H1 (cell line): Measurements from ENCODE around the gene NUP98. TPM values are rescaled to one million over a fixed set of nuclear protein-coding genes. Genes with fewer than 3 reads are reported as not detected.

ENCODE experiments used
- CTCF ChIA-PET: fragments of 300-600 bp; sonication (Branson Sonifier 250); formaldehyde crosslinking; loops from one replicate; lab custom pipeline; 2021; ENCODE audit not compliant: partially characterized antibody; lab: Charles Lee
- POLR2A ChIA-PET: fragments of 300-600 bp; sonication (Branson Sonifier 250); formaldehyde crosslinking; loops from one replicate; lab custom pipeline; 2021; ENCODE audit warnings: inconsistent platforms; ENCODE audit not compliant: partially characterized antibody; lab: Charles Lee
- DNase-seq, 2 experiments: peaks; one replicate each; pipeline versions ENCODE4 v3.0.0 to v3.0.0-alpha.2; 2010 to 2022; ENCODE audit warnings: low spot score in 2 of 2, low read depth in 1 of 2, mixed read lengths in 1 of 2
- FAIRE-seq: peaks from 2 replicates; lab custom pipeline; 2011; peaks lifted over from hg19 to GRCh38; lab: Jason Lieb, UNC
- H2AFZ ChIP-seq: 2 replicates; pipeline ENCODE4 v1.8.1; 2012; ENCODE audit warnings: low read length, inconsistent platforms
- H2AK5ac ChIP-seq: 2 replicates; pipeline ENCODE4 v1.6.1; 2013; ENCODE audit warnings: low read depth, low read length
- H2BK120ac ChIP-seq: replicated peaks from 2 replicates; pipeline ENCODE3; 2013; ENCODE audit warnings: low read depth, low read length, inconsistent platforms
- H2BK12ac ChIP-seq: 2 replicates; pipeline ENCODE4 v1.6.1; 2013; ENCODE audit warnings: low read depth, low read length
- H2BK15ac ChIP-seq: 2 replicates; pipeline ENCODE4 v1.6.1; 2013; ENCODE audit warnings: low read length
- H2BK20ac ChIP-seq: 2 replicates; pipeline ENCODE4 v1.6.1; 2013; ENCODE audit warnings: low read length
- H2BK5ac ChIP-seq: 2 replicates; pipeline ENCODE4 v1.6.1; 2013; ENCODE audit warnings: low read depth, low read length
- H3K14ac ChIP-seq: 2 replicates; pipeline ENCODE4 v1.6.1; 2013; ENCODE audit warnings: inconsistent platforms; ENCODE audit not compliant: insufficient read length
- H3K18ac ChIP-seq: 2 replicates; pipeline ENCODE4 v1.6.1; 2013; ENCODE audit warnings: low read length; ENCODE audit errors: extremely low read depth
- H3K23ac ChIP-seq: 2 replicates; pipeline ENCODE4 v1.6.1; 2013; ENCODE audit warnings: inconsistent platforms; ENCODE audit not compliant: insufficient read length
- H3K23me2 ChIP-seq: 2 replicates; pipeline ENCODE4 v1.6.1; 2013; ENCODE audit warnings: low read depth, low read length
- H3K27ac ChIP-seq: 2 replicates; pipeline ENCODE4 v1.6.1; 2011; ENCODE audit warnings: low read depth, low read length, inconsistent platforms
- H3K27me3 ChIP-seq, 4 experiments: replicated peaks in 1 of 4; 1 replicate in 1 of 4; 2 replicates in 3 of 4; pipeline versions ENCODE4 v1.6.1 to v1.8.1; 2011 to 2013; ENCODE audit warnings: low read length in 3 of 4, mild to moderate bottlenecking in 3 of 4, inconsistent platforms in 2 of 4, mixed read lengths in 2 of 4, moderate library complexity in 1 of 4; ENCODE audit not compliant: control insufficient read depth in 3 of 4, insufficient read depth in 3 of 4; ENCODE audit errors: extremely low read depth in 1 of 4
- H3K36me3 ChIP-seq, 4 experiments: 2 replicates each; pipeline versions ENCODE4 v1.6.1 to v1.8.1; 2011 to 2013; ENCODE audit warnings: mild to moderate bottlenecking in 4 of 4, low read length in 3 of 4, moderate library complexity in 2 of 4, control low read depth in 1 of 4, inconsistent platforms in 1 of 4; ENCODE audit not compliant: insufficient read depth in 4 of 4, control insufficient read depth in 2 of 4
- H3K4ac ChIP-seq: replicated peaks from 2 replicates; pipeline ENCODE3; 2013; ENCODE audit warnings: low read length, low read depth, mixed read lengths, inconsistent platforms; ENCODE audit not compliant: insufficient read length
- H3K4me1 ChIP-seq, 4 experiments: replicated peaks in 1 of 4; 1 replicate in 1 of 4; 2 replicates in 3 of 4; pipeline versions ENCODE4 v1.6.1 to v1.8.1; 2011 to 2013; ENCODE audit warnings: low read length in 3 of 4, inconsistent platforms in 2 of 4, mixed read lengths in 1 of 4; ENCODE audit not compliant: insufficient read depth in 4 of 4, control insufficient read depth in 3 of 4
- H3K4me2 ChIP-seq, 2 experiments: 2 replicates each; pipeline versions ENCODE4 v1.6.1 to v1.8.1; 2011 to 2013; ENCODE audit warnings: low read depth in 2 of 2, low read length in 2 of 2, control low read depth in 1 of 2, inconsistent platforms in 1 of 2, mild to moderate bottlenecking in 1 of 2; ENCODE audit not compliant: insufficient read depth in 1 of 2
- H3K4me3 ChIP-seq, 4 experiments: fragments of 200-600, 300-600 bp in 1 of 4; sonication (generic), shearing (Covaris generic), sonication (Bioruptor Twin) in 1 of 4; 2 replicates each; pipeline versions ENCODE4 v1.5.1 to v1.8.1; 2011 to 2016; ENCODE audit warnings: low read length in 4 of 4, low read depth in 3 of 4, control low read depth in 2 of 4, inconsistent platforms in 2 of 4, mild to moderate bottlenecking in 2 of 4, mixed read lengths in 1 of 4, moderate library complexity in 1 of 4; ENCODE audit not compliant: insufficient read depth in 2 of 4; ENCODE audit errors: extremely low read depth in 1 of 4
- H3K56ac ChIP-seq: replicated peaks from 2 replicates; pipeline ENCODE3; 2013; ENCODE audit warnings: low read depth, mild to moderate bottlenecking, mixed read lengths, low read length, inconsistent platforms; ENCODE audit not compliant: insufficient read length
- H3K79me1 ChIP-seq: 2 replicates; pipeline ENCODE4 v1.6.1; 2013; ENCODE audit warnings: low read depth, low read length, control low read depth
- H3K79me2 ChIP-seq, 2 experiments: 2 replicates each; pipeline versions ENCODE4 v1.6.1 to v1.8.1; 2012 to 2013; ENCODE audit warnings: low read length in 2 of 2, mild to moderate bottlenecking in 2 of 2, inconsistent platforms in 1 of 2; ENCODE audit not compliant: insufficient read depth in 2 of 2, control insufficient read depth in 1 of 2
- H3K9ac ChIP-seq, 4 experiments: replicated peaks in 1 of 4; 1 replicate in 1 of 4; 2 replicates in 3 of 4; pipeline versions ENCODE4 v1.6.1 to v1.8.1; 2011 to 2013; ENCODE audit warnings: low read depth in 3 of 4, low read length in 3 of 4, control low read depth in 2 of 4, mild to moderate bottlenecking in 2 of 4, moderate library complexity in 2 of 4, inconsistent platforms in 1 of 4; ENCODE audit errors: extremely low read depth in 1 of 4
- H3K9me3 ChIP-seq, 2 experiments: 2 replicates each; pipeline versions ENCODE4 v1.6.1 to v1.8.1; 2012 to 2013; ENCODE audit warnings: mild to moderate bottlenecking in 2 of 2, moderate library complexity in 2 of 2, control low read depth in 1 of 2, inconsistent platforms in 1 of 2, low read depth in 1 of 2, low read length in 1 of 2, mixed read lengths in 1 of 2; ENCODE audit not compliant: insufficient read depth in 2 of 2
- H4K20me1 ChIP-seq, 2 experiments: replicated peaks in 1 of 2; 2 replicates each; pipeline versions ENCODE3 to v1.8.1; 2011 to 2013; ENCODE audit warnings: inconsistent platforms in 2 of 2, low read length in 2 of 2, mild to moderate bottlenecking in 1 of 2; ENCODE audit not compliant: insufficient read depth in 2 of 2, control insufficient read depth in 1 of 2
- H4K5ac ChIP-seq: 2 replicates; pipeline ENCODE4 v1.6.1; 2013; ENCODE audit warnings: low read length, low read depth, mixed read lengths, inconsistent platforms; ENCODE audit not compliant: insufficient read length
- H4K8ac ChIP-seq: 2 replicates; pipeline ENCODE4 v1.8.0; 2013; ENCODE audit warnings: mild to moderate bottlenecking, moderate library complexity, low read length, inconsistent platforms; ENCODE audit not compliant: insufficient read depth; ENCODE audit errors: extremely low read depth
- H4K91ac ChIP-seq: replicated peaks from 2 replicates; pipeline ENCODE3; 2013; ENCODE audit warnings: low read length, mixed read lengths, inconsistent platforms; ENCODE audit not compliant: insufficient read length
- HDAC6 ChIP-seq: IDR thresholded peaks from one replicate; pipeline ENCODE4 v1.7.1; 2012; ENCODE audit warnings: low read depth, mild to moderate bottlenecking, inconsistent platforms, low read length, moderate library complexity
- MAFK ChIP-seq: IDR thresholded peaks from 2 replicates; pipeline ENCODE4 v1.6.1; 2012; ENCODE audit warnings: low read depth, mild to moderate bottlenecking, improper control_type of control experiment, low read length
- RBBP5 ChIP-seq: IDR thresholded peaks from 2 replicates; pipeline ENCODE4 v1.7.1; 2012; ENCODE audit warnings: low read depth, mild to moderate bottlenecking, inconsistent platforms, low read length, moderate library complexity, borderline replicate concordance
- SAP30 ChIP-seq: fragments of 300-600 bp; sonication (generic); IDR thresholded peaks from 2 replicates; pipeline ENCODE4 v1.7.1; 2012; ENCODE audit warnings: low read length, moderate library complexity, mild to moderate bottlenecking, inconsistent platforms; ENCODE audit not compliant: insufficient read depth, insufficient replicate concordance
- SIRT6 ChIP-seq: IDR thresholded peaks from one replicate; pipeline ENCODE4 v1.7.1; 2012; ENCODE audit warnings: low read length, inconsistent platforms
- WGBS, 2 experiments: shearing (Covaris generic) in 1 of 2; methylation state at CpG; one replicate each; pipeline versions ENCODE4 v1.1.6 to v1.1.7; 2013 to 2015; ENCODE audit warnings: low lambda C conversion rate in 2 of 2, mixed read lengths in 2 of 2, inconsistent platforms in 1 of 2, low coverage in 1 of 2, missing lambda C conversion rate in 1 of 2; ENCODE audit not compliant: insufficient replicate concordance in 2 of 2, insufficient coverage in 1 of 2, insufficient read length in 1 of 2; ENCODE audit errors: extremely low coverage in 1 of 2, missing lambda C conversion rate in 1 of 2; 5-methylcytosine and 5-hydroxymethylcytosine counted together
- polyA plus RNA-seq, 7 experiments: library from polyadenylated mRNA; depleted of rRNA in 3 of 7; stranded (reverse) in 5 of 7; unstranded in 2 of 7; fragments of >200 nt in 5 of 7; fragments of 200-250 nt in 2 of 7; gene quantifications; 1 replicate in 5 of 7; 2 replicates in 1 of 7; 4 replicates in 1 of 7; pipeline versions ENCODE4 v1.2.1 to v1.2.3, GENCODE V29; 2011 to 2013; ENCODE audit warnings: missing spikeins in 2 of 7, mixed read lengths in 2 of 7
- total RNA-seq: library from RNA; stranded (reverse); fragmentation: NEBNext Ultra II Directional; extraction: Animal tissue kit (Norgen Biotek cat#: 25700); gene quantifications from 2 replicates; pipeline ENCODE4 v1.2.1, GENCODE V29; 2021

NUP98 gene
- total and polyA plus RNA-seq, 2 of the 8 experiments (the other 6 are each of a cell fraction or from before 2014, with no cell fraction given) = 98.6 to 261 TPM

DNA sequence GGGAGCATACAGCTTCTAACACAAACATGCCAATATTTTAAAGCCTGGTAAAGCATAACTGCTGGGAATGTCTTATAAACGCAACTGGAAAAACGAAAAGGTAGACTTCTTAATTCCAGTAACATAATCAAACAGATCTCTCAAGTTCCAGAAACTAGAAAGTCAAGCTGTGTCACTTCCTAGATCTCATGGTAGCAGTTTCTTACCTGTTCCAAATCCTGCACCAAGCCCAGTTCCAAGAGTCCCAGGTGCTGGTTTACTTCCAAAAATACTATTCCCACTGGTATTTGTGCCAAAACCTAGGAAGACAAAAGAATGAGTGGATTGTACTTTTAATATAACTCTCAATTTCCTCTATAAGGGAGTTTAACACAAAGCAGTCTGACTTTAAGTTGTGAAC, 44.2 kb downstream of the NUP98 start:
- Histone ChIP-seq H3K9ac (no peak overlapping the region), H3K27me3 (no peaks in the 10 kb centered on the region), H3K4ac (no peak overlapping the region), H3K23ac (no peak overlapping the region), H2BK5ac (no peak overlapping the region), H3K4me2 (no peak overlapping the region), H3K36me3 (peaks cover 11 to 59% (median 41%) of the 10 kb centered on the region in 4 experiments), H4K20me1 (no peaks in the 10 kb centered on the region), H3K4me3 (no peak overlapping the region), H3K56ac (no peak overlapping the region), H3K27ac (no peak overlapping the region), H3K79me1 (no peaks in the 10 kb centered on the region), H3K79me2 (no peaks in the 10 kb centered on the region), H4K91ac (no peak overlapping the region), H2BK15ac (no peak overlapping the region), H2BK20ac (no peak overlapping the region), H4K5ac (no peak overlapping the region), H3K23me2 (no peaks in the 10 kb centered on the region), H2AK5ac (no peak overlapping the region), H3K14ac (no peak overlapping the region), H3K4me1 (no peaks in the 10 kb centered on the region), H3K18ac (no peak overlapping the region), H2BK12ac (no peak overlapping the region), H3K9me3 (no peaks in the 10 kb centered on the region), H2AFZ (no peak overlapping the region), H4K8ac (no peak overlapping the region), H2BK120ac (no peak overlapping the region)
- ChIA-PET POLR2A (interaction anchor here (0.7 to 1.3 kb wide), 2 partner anchors 9 kb away, joined by 3 read pairs; no protein-coding TSS in a partner anchor), CTCF (interaction anchor here (1.0 kb wide), 1 partner anchor 20 kb away, joined by 3 read pairs; no protein-coding TSS in a partner anchor)
- 94% methylated on average over 2 of the region's 2 CpGs; no CpG with 5 or more reads in 1 of the 2 experiments for WGBS, 2 experiments
- no peak for DNase-seq
- TF ChIP-seq RBBP5 (no peak), SIRT6 (no peak), SAP30 (no peak), MAFK (no peak), HDAC6 (no peak)
- no peak for FAIRE-seq
